ENCODE measurements around the gene FAM193A.

The FAM193A gene

GRCh38 chr4:2578106-2578505, 41.7 kb downstream of the FAM193A start:
- Histone ChIP-seq H3K27ac (ENCODE audit: low read length) (no peak overlapping the region), H3K9me3 (ENCODE audit: insufficient read depth, low read length) (no peaks in the 10 kb centered on the region), H3K4me1 (ENCODE audit: low read length) (no peaks in the 10 kb centered on the region), H3K9ac (ENCODE audit: low read length) (no peak overlapping the region), H3K79me2 (ENCODE audit: low read length) (peaks cover 91% of the 10 kb centered on the region), H3K36me3 (replicated peaks; ENCODE audit: low read depth, low read length) (no peaks in the 10 kb centered on the region), H3K27me3 (ENCODE audit: low read depth, low read length) (no peaks in the 10 kb centered on the region), H3K4me2 (ENCODE audit: low read length) (no peak overlapping the region), H4K20me1 (ENCODE audit: insufficient read depth, low read length) (peaks cover 63% of the 10 kb centered on the region), H2AFZ (ENCODE audit: low read depth, low read length) (no peak overlapping the region), H3K4me3 (ENCODE audit: low read length) (no peak overlapping the region)
- TF ChIP-seq CTCF (IDR thresholded peaks at IDR 0.05; ENCODE audit: low read depth, low read length) = no peak

GRCh38 chr4:2579910-2580309, 43.5 kb downstream of the FAM193A start:
- TF ChIP-seq EZH2phosphoT487 (IDR thresholded peaks at IDR 0.05; ENCODE audit: low read depth) = no peak
- no peak for TF ChIP-seq CTCF (IDR thresholded peaks at IDR 0.05; ENCODE audit: low read depth, low read length)
- H3K9ac ChIP-seq (ENCODE audit: low read length) = no peak overlapping the region
- no peak overlapping the region for H3K4me3 ChIP-seq (ENCODE audit: low read length)
- no peaks in the 10 kb centered on the region for H3K27me3 ChIP-seq (ENCODE audit: low read depth, low read length)
- peaks cover 62% of the 10 kb centered on the region for H4K20me1 ChIP-seq (ENCODE audit: insufficient read depth, low read length)
- no peaks in the 10 kb centered on the region for H3K9me3 ChIP-seq (ENCODE audit: insufficient read depth, low read length)
- H3K4me2 ChIP-seq (ENCODE audit: low read length) = no peak overlapping the region
- H3K27ac ChIP-seq (ENCODE audit: low read length) = no peak overlapping the region
- H3K36me3 ChIP-seq (replicated peaks; ENCODE audit: low read depth, low read length) = no peaks in the 10 kb centered on the region
- no peak overlapping the region for H2AFZ ChIP-seq (ENCODE audit: low read depth, low read length)
- H3K79me2 ChIP-seq (ENCODE audit: low read length) = peaks cover 92% of the 10 kb centered on the region
- no peaks in the 10 kb centered on the region for H3K4me1 ChIP-seq (ENCODE audit: low read length)

GRCh38 chr4:2583092-2583491, 46.6 kb downstream of the FAM193A start:
- TF ChIP-seq EZH2phosphoT487 (IDR thresholded peaks at IDR 0.05; ENCODE audit: low read depth) (no peak), CTCF (IDR thresholded peaks at IDR 0.05; ENCODE audit: low read depth, low read length) (no peak)
- Histone ChIP-seq H4K20me1 (ENCODE audit: insufficient read depth, low read length) (peaks cover 66% of the 10 kb centered on the region), H3K27ac (ENCODE audit: low read length) (no peak overlapping the region), H3K4me2 (ENCODE audit: low read length) (no peak overlapping the region), H3K9ac (ENCODE audit: low read length) (no peak overlapping the region), H3K9me3 (ENCODE audit: insufficient read depth, low read length) (no peaks in the 10 kb centered on the region), H3K4me3 (ENCODE audit: low read length) (no peak overlapping the region), H3K36me3 (replicated peaks; ENCODE audit: low read depth, low read length) (no peaks in the 10 kb centered on the region), H3K79me2 (ENCODE audit: low read length) (peaks cover 95% of the 10 kb centered on the region), H3K4me1 (ENCODE audit: low read length) (no peaks in the 10 kb centered on the region), H3K27me3 (ENCODE audit: low read depth, low read length) (no peaks in the 10 kb centered on the region), H2AFZ (ENCODE audit: low read depth, low read length) (no peak overlapping the region)

- Histone ChIP-seq H3K4me2 (ENCODE audit: low read length) (no peak overlapping the region), H3K79me2 (ENCODE audit: low read length) (peaks cover 95% of the 10 kb centered on the region), H4K20me1 (ENCODE audit: insufficient read depth, low read length) (peaks cover 67% of the 10 kb centered on the region), H3K27ac (ENCODE audit: low read length) (no peak overlapping the region), H3K36me3 (replicated peaks; ENCODE audit: low read depth, low read length) (no peaks in the 10 kb centered on the region), H3K4me1 (ENCODE audit: low read length) (no peaks in the 10 kb centered on the region), H3K9me3 (ENCODE audit: insufficient read depth, low read length) (no peaks in the 10 kb centered on the region), H2AFZ (ENCODE audit: low read depth, low read length) (no peak overlapping the region), H3K9ac (ENCODE audit: low read length) (no peak overlapping the region), H3K4me3 (ENCODE audit: low read length) (no peak overlapping the region), H3K27me3 (ENCODE audit: low read depth, low read length) (no peaks in the 10 kb centered on the region)
- no peak for TF ChIP-seq CTCF (IDR thresholded peaks at IDR 0.05; ENCODE audit: low read depth, low read length)
- no peak for TF ChIP-seq EZH2phosphoT487 (IDR thresholded peaks at IDR 0.05; ENCODE audit: low read depth)
Observed at GRCh38 chr4:2583517-2583916, 47.1 kb downstream of the FAM193A start.

Data from OCI-LY3 (cell line).